Adrenal gland (tissue), 12 donors: ENCODE measurements around the gene C5AR1. TPM values are rescaled to one million over a fixed set of nuclear protein-coding genes. Genes with fewer than 3 reads are reported as not detected.

Experiments
- DNase-seq, 7 donors: peaks; one replicate each; pipeline ENCODE4 v3.0.0-alpha.2; 2019 to 2020
- H3K27ac ChIP-seq, 5 donors: fragments of 200-600 bp; sonication (generic) in 4 of 5; 1 replicate in 3 of 5; 2 replicates in 2 of 5; pipeline versions ENCODE4 v1.5.1 to v1.8.0; 2016 to 2020; ENCODE audit warnings: mild to moderate bottlenecking in 1 of 5
- H3K27me3 ChIP-seq: fragments of 200-600 bp; 2 replicates; pipeline ENCODE4 v1.8.0; 2021
- H3K36me3 ChIP-seq, 2 donors: fragments of 200-600 bp; replicated peaks in 1 of 2; 1 replicate in 1 of 2; 2 replicates in 1 of 2; pipeline versions ENCODE4 v1.5.1 to v1.8.0; 2018 to 2022
- H3K4me1 ChIP-seq, 2 donors: fragments of 200-600 bp; replicated peaks in 1 of 2; 1 replicate in 1 of 2; 2 replicates in 1 of 2; pipeline versions ENCODE4 v1.5.1 to v1.8.0; 2018 to 2021
- H3K4me3 ChIP-seq, 4 donors: fragments of 200-600 bp; sonication (generic) in 3 of 4; one replicate each; pipeline ENCODE4 v1.5.1; 2016 to 2018
- H3K9me3 ChIP-seq, 3 donors: fragments of 200-600 bp; sonication (generic) in 1 of 3; replicated peaks in 1 of 3; 1 replicate in 2 of 3; 2 replicates in 1 of 3; pipeline versions ENCODE4 v1.5.1 to v1.8.0; 2016 to 2021
- CTCF ChIP-seq, 6 experiments: fragments of 450-650 bp in 4 of 6; fragments of 200-600 bp in 2 of 6; sonication (generic) in 1 of 6; IDR thresholded peaks; 1 replicate in 5 of 6; 2 replicates in 1 of 6; pipeline versions ENCODE4 v1.5.1 to v1.8.0; 2016 to 2021; ENCODE audit warnings: antibody characterized with exemption in 6 of 6, mild to moderate bottlenecking in 2 of 6, moderate library complexity in 1 of 6
- POLR2A ChIP-seq, 2 donors: fragments of 450-650 bp; IDR thresholded peaks; one replicate each; pipeline ENCODE4 v1.6.1; 2017; ENCODE audit warnings: antibody characterized with exemption in 2 of 2, mild to moderate bottlenecking in 2 of 2, moderate library complexity in 1 of 2
- WGBS, 4 donors: extraction: QIAGEN DNeasy Blood & Tissue Kit in 2 of 4; methylation state at CpG; one replicate each; pipeline versions ENCODE4 v1.1.5 to v1.1.7; 2013 to 2017; 5-methylcytosine and 5-hydroxymethylcytosine counted together
- intact Hi-C, 2 donors: fragments of 100-400 bp; cut with DNase I; formaldehyde crosslinking; loops; one replicate each; pipeline versions ENCODE4 v1.14.1 to v1.15.0; 2022 to 2023
- polyA plus RNA-seq, 3 donors: library from polyadenylated mRNA; stranded (reverse); fragments of 200-250 nt in 2 of 3; fragments of 350-450 nt in 1 of 3; fragmentation: Illumina TruSeq in 1 of 3; extraction: RNeasy Lipid Tissue Mini Kit (QIAGEN cat#74804) in 1 of 3; gene quantifications; one replicate each; pipeline ENCODE4 v1.2.3, GENCODE V29; 2013 to 2014
- total RNA-seq, 9 donors: library from RNA; depleted of rRNA in 4 of 9; stranded (reverse); fragments of >200 nt in 4 of 9; fragments of 120-200 nt in 1 of 9; fragmentation: NEBNext Ultra II Directional in 1 of 9; extraction: Animal tissue kit (Norgen Biotek cat#: 25700) in 1 of 9; gene quantifications; one replicate each; pipeline versions ENCODE4 v1.1.0 to v1.2.4, GENCODE V29; 2013 to 2023
- donor health status: healthy with polysubstance abuse.
- donor health status: Bipolar disorder and iron deficiency.
- donor health status: DM: yes; HTN: yes; CAD: no.
- donor health status: DM: no; HTN: no; CAD: no.
- donor health status: DM: no; HTN: no; CAD: no.
- donor health status: DM: yes; HTN: yes; CAD: no.

Gene C5AR1
- total and polyA plus RNA-seq, 12 donors: 0.91 to 34.8 (median 14.6) TPM

GRCh38 chr19:47322058-47322457 lies 12.4 kb downstream of the C5AR1 start:
- no peak overlapping the region for H3K4me3 ChIP-seq
- H3K27me3 ChIP-seq: no peaks in the 10 kb centered on the region
- WGBS, 4 donors: 69 to 80% (median 75%) methylated on average over 2 of the region's 2 CpGs
- H3K4me1 ChIP-seq: no peaks in the 10 kb centered on the region
- no peaks in the 10 kb centered on the region for H3K36me3 ChIP-seq
- H3K9me3 ChIP-seq: no peaks in the 10 kb centered on the region
- TF ChIP-seq POLR2A (IDR thresholded peaks at IDR 0.05): no peak
- DNase-seq: no peak
- intact Hi-C loops: no loop called here
- H3K27ac ChIP-seq: peak overlapping the region in 2 of 5 donors; percentile 55 to 78

GRCh38 chr19:47323409-47323808 lies 13.7 kb downstream of the C5AR1 start:
- 62 to 74% (median 68%) methylated on average over 5 to 8 of the region's 8 CpGs for WGBS, 4 donors
- DNase-seq: no peak
- Histone ChIP-seq H3K36me3 (no peaks in the 10 kb centered on the region), H3K4me3 (no peak overlapping the region), H3K27me3 (no peaks in the 10 kb centered on the region), H3K4me1 (no peaks in the 10 kb centered on the region), H3K27ac (peak overlapping the region in 2 of 5 donors; percentile 78 to 86), H3K9me3 (no peaks in the 10 kb centered on the region)
- intact Hi-C loops: no loop called here
- TF ChIP-seq POLR2A (IDR thresholded peaks at IDR 0.05) (no peak), CTCF (IDR thresholded peaks at IDR 0.05) (no peak)

- no peak overlapping the region for H3K4me3 ChIP-seq
Measured at GRCh38 chr19:47323872-47324271, 14.2 kb downstream of the C5AR1 start.

GRCh38 chr19:47324502-47324901 lies 14.8 kb downstream of the C5AR1 start:
- no peak for TF ChIP-seq POLR2A (IDR thresholded peaks at IDR 0.05)
- TF ChIP-seq CTCF (IDR thresholded peaks at IDR 0.05): no peak
- intact Hi-C loops: no loop called here
- Histone ChIP-seq H3K4me3 (no peak overlapping the region), H3K27ac (peak overlapping the region in 4 of 5 donors; percentile 59 to 86 (median 69)), H3K36me3 (no peaks in the 10 kb centered on the region), H3K27me3 (no peaks in the 10 kb centered on the region), H3K9me3 (no peaks in the 10 kb centered on the region), H3K4me1 (no peaks in the 10 kb centered on the region)
- peak in 6 of 7 donors; percentile 52 to 69 (median 61) for DNase-seq
- 47 to 59% (median 51%) methylated on average over 4 to 9 of the region's 9 CpGs for WGBS, 4 donors

More at GRCh38 chr19:47323872-47324271, 14.2 kb downstream of the C5AR1 start:
- TF ChIP-seq POLR2A (IDR thresholded peaks at IDR 0.05): no peak
- no peak for TF ChIP-seq CTCF (IDR thresholded peaks at IDR 0.05)
- Histone ChIP-seq H3K4me1 (no peaks in the 10 kb centered on the region), H3K9me3 (no peaks in the 10 kb centered on the region), H3K27me3 (no peaks in the 10 kb centered on the region), H3K36me3 (no peaks in the 10 kb centered on the region), H3K27ac (peak overlapping the region; percentile 45 to 86 (median 60))
- peak in 1 of 7 donors; percentile 31 for DNase-seq
- intact Hi-C loops: no loop called here
- 69 to 78% (median 74%) methylated on average over 12 of the region's 12 CpGs for WGBS, 4 donors

GRCh38 chr19:47330466-47330869 lies 20.8 kb downstream of the C5AR1 start:
- no peaks in the 10 kb centered on the region for H3K27me3 ChIP-seq
- TF ChIP-seq CTCF (IDR thresholded peaks at IDR 0.05): no peak
- peak in 1 of 2 donors; percentile 18 for TF ChIP-seq POLR2A (IDR thresholded peaks at IDR 0.05)
- intact Hi-C loops: no loop called here
- DNase-seq: peak in 3 of 7 donors; percentile 41 to 62 (median 42)
- no peak overlapping the region for H3K4me3 ChIP-seq
- H3K9me3 ChIP-seq: no peaks in the 10 kb centered on the region
- no peaks in the 10 kb centered on the region for H3K4me1 ChIP-seq
- WGBS, 4 donors: 39 to 47% (median 41%) methylated on average over 9 of the region's 9 CpGs
- H3K36me3 ChIP-seq: no peaks in the 10 kb centered on the region
- H3K27ac ChIP-seq: peak overlapping the region in 4 of 5 donors; percentile 43 to 81 (median 68)
